SH-SY5Y (cell line): ENCODE measurements around the gene PCDHGA9.

Experiments used
- GATA2 ChIP-seq: IDR thresholded peaks from 2 replicates; pipeline ENCODE4 v1.6.1; 2011; ENCODE audit warnings: mild to moderate bottlenecking, low read depth, low read length
- GATA3 ChIP-seq: IDR thresholded peaks from 2 replicates; pipeline ENCODE4 v1.6.1; 2011; ENCODE audit warnings: low read depth, mild to moderate bottlenecking, low read length, moderate library complexity

- no peak for TF ChIP-seq GATA3
- TF ChIP-seq GATA2: no peak
Observed at GRCh38 chr5:141402553-141403243, at the start of gene PCDHGA9.
